ENCODE measurements around the gene SOD1. TPM values are rescaled to one million over a fixed set of nuclear protein-coding genes. Genes with fewer than 3 reads are reported as not detected.

The SOD1 gene
- total RNA-seq, 4 donors from 2014 or later = 160 to 389 (median 286) TPM

GRCh38 chr21:31698461-31698860 lies 39.0 kb downstream of the SOD1 start:
- DNase-seq (ENCODE audit: low spot score) (no peak), ATAC-seq (ENCODE audit: low FRiP score) (no peak)
- TF ChIP-seq CTCF (IDR thresholded peaks at IDR 0.05) = no peak

GRCh38 chr21:31700040-31700439 lies 40.5 kb downstream of the SOD1 start:
- DNase-seq (ENCODE audit: low spot score) = no peak
- no peak for ATAC-seq (ENCODE audit: low FRiP score)
- no peak for TF ChIP-seq CTCF (IDR thresholded peaks at IDR 0.05)

GRCh38 chr21:31706562-31706961 lies 47.1 kb downstream of the SOD1 start:
- no peak for ATAC-seq (ENCODE audit: low FRiP score)
- no peak for DNase-seq (ENCODE audit: low spot score)
- TF ChIP-seq CTCF (IDR thresholded peaks at IDR 0.05) = no peak

- DNase-seq (ENCODE audit: low spot score) = no peak
- ATAC-seq (ENCODE audit: low FRiP score) = no peak
- TF ChIP-seq CTCF (IDR thresholded peaks at IDR 0.05) = no peak
These were observed 48.0 kb downstream of the SOD1 start for GRCh38 chr21:31707499-31707898.

- TF ChIP-seq CTCF (IDR thresholded peaks at IDR 0.05) = no peak
These were observed 49.0 kb downstream of the SOD1 start for GRCh38 chr21:31708541-31708940.

GRCh38 chr21:31710586-31710985 lies 51.1 kb downstream of the SOD1 start:
- DNase-seq (ENCODE audit: low spot score) = no peak
- no peak for TF ChIP-seq CTCF (IDR thresholded peaks at IDR 0.05)
- no peak for ATAC-seq (ENCODE audit: low FRiP score)

More at GRCh38 chr21:31708541-31708940, 49.0 kb downstream of the SOD1 start:
- ATAC-seq (ENCODE audit: low FRiP score) = no peak
- no peak for DNase-seq (ENCODE audit: low spot score)

- TF ChIP-seq CTCF (IDR thresholded peaks at IDR 0.05) = no peak
- ATAC-seq (ENCODE audit: low FRiP score) (no peak), DNase-seq (ENCODE audit: low spot score) (no peak)
These were observed 51.8 kb downstream of the SOD1 start for GRCh38 chr21:31711326-31711725.

Data from omental fat pad (tissue), 4 donors.